HepG2 (cell line): ENCODE data around the gene SLC23A3. TPM values are rescaled to one million over a fixed set of nuclear protein-coding genes. Genes with fewer than 3 reads are reported as not detected.

Source experiments
- ATF7-NPFF ChIP-seq: sonication (generic); formaldehyde crosslinking; IDR thresholded peaks from 2 replicates; pipeline ENCODE4 v1.8.1; 2023; ENCODE audit warnings: mild to moderate bottlenecking, low read depth, missing genetic modification reagents, moderate library complexity
- ONECUT2 ChIP-seq: sonication (generic); formaldehyde crosslinking; IDR thresholded peaks from 2 replicates; pipeline ENCODE4 v1.4.0; 2020; ENCODE audit warnings: missing genetic modification reagents
- RAD51 ChIP-seq: fragments of 450-650 bp; IDR thresholded peaks from 2 replicates; pipeline ENCODE4 v1.6.1; 2016; ENCODE audit warnings: borderline replicate concordance
- ZFP36L1 ChIP-seq: sonication (generic); formaldehyde crosslinking; IDR thresholded peaks from 2 replicates; pipeline ENCODE4 v1.8.0; 2022; ENCODE audit warnings: mild to moderate bottlenecking, missing genetic modification reagents, moderate library complexity
- ZFP82 ChIP-seq: sonication (generic); formaldehyde crosslinking; IDR thresholded peaks from 2 replicates; pipeline ENCODE4 v1.5.1; 2020; ENCODE audit warnings: mild to moderate bottlenecking, missing genetic modification reagents, borderline replicate concordance
- ZNF256 ChIP-seq: sonication (generic); formaldehyde crosslinking; conservative IDR thresholded peaks from 2 replicates; pipeline ENCODE4 v1.4.0; 2020; ENCODE audit warnings: missing genetic modification reagents
- ZNF703 ChIP-seq: sonication (generic); formaldehyde crosslinking; IDR thresholded peaks from 2 replicates; pipeline ENCODE4 v1.5.1; 2020; ENCODE audit warnings: missing genetic modification reagents, mild to moderate bottlenecking, moderate library complexity, borderline replicate concordance
- polyA plus RNA-seq, 8 experiments: library from polyadenylated mRNA; depleted of rRNA in 3 of 8; stranded (reverse) in 7 of 8; unstranded in 1 of 8; fragments of >200 nt; fragmentation: Illumina TruSeq in 4 of 8; extraction: Trizol in 4 of 8; gene quantifications; 2 replicates each; pipeline versions ENCODE4 v1.2.1 to v1.2.3, GENCODE V29; 2011 to 2016; ENCODE audit warnings: low read depth in 4 of 8, missing spikeins in 1 of 8, mixed read lengths in 1 of 8; ENCODE audit not compliant: insufficient read depth in 1 of 8
- total RNA-seq, 5 experiments: library from RNA; depleted of rRNA; stranded (reverse); fragments of >200 nt; fragmentation: Illumina TruSeq; extraction: Trizol; gene quantifications; 2 replicates each; pipeline ENCODE4 v1.2.3, GENCODE V29; 2016; ENCODE audit warnings: low read depth in 1 of 5
- TF ChIP-seq, protein P1 (sequence below): sonication (generic); formaldehyde crosslinking; IDR thresholded peaks from 2 replicates; pipeline ENCODE4 v1.4.0; 2020; ENCODE audit warnings: mild to moderate bottlenecking, missing genetic modification reagents, borderline replicate concordance
- TF ChIP-seq, protein P2 (sequence below): sonication (generic); formaldehyde crosslinking; IDR thresholded peaks from 2 replicates; pipeline ENCODE4 v1.4.0; 2020; ENCODE audit warnings: missing genetic modification reagents
- TF ChIP-seq, protein P3 (sequence below): sonication (generic); formaldehyde crosslinking; IDR thresholded peaks from 2 replicates; pipeline ENCODE4 v1.5.0; 2020; ENCODE audit warnings: mild to moderate bottlenecking, missing genetic modification reagents
- TF ChIP-seq, protein P4 (sequence below): sonication (generic); formaldehyde crosslinking; IDR thresholded peaks from 2 replicates; pipeline ENCODE4 v1.4.0; 2020; ENCODE audit warnings: missing genetic modification reagents
- TF ChIP-seq, protein P5 (sequence below): sonication (generic); formaldehyde crosslinking; IDR thresholded peaks from 2 replicates; pipeline ENCODE4 v1.8.1; 2023; ENCODE audit warnings: missing genetic modification reagents, inconsistent platforms, borderline replicate concordance
- TF ChIP-seq, protein P6 (sequence below): sonication (generic); formaldehyde crosslinking; IDR thresholded peaks from 2 replicates; pipeline ENCODE4 v1.4.0; 2020; ENCODE audit warnings: missing genetic modification reagents, borderline replicate concordance

SLC23A3 gene
- total and polyA plus RNA-seq, 2 of the 13 experiments (the other 11 are each of a cell fraction or from before 2014, with no cell fraction given): 0.38 to 0.78 TPM

DNA sequence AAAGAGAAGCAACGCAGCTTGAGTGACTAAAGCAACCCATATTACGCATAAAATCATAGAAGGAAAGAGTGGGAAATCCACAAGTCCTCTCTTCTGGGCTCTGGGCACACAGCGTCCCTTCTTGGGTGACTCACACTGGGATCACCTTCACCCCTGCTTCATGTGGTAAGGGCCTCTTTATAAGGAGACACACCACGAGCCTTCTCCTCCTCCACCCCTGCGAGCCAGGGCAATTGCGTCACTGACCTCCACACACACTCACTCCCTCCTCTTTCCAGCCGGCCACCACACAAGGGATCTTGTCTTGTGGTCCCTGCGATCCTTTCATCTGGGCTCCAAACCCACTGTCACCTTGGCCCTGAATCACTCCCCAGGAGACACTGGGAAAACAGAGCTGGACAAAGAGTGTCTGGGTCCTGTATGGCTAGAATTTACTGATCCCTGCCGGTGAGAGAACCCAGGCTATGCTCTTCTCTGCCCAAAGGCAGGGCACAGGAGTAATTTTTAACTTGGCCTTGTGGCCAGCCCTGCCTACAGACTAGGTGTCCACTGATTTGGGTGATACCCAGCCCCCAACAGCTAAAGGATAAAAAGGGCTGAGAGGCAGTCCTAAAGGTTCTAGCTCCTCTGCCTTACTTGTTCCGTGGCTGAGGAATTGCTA, 44.5 kb downstream of the SLC23A3 start (continued):
- TF ChIP-seq, protein P1, sequence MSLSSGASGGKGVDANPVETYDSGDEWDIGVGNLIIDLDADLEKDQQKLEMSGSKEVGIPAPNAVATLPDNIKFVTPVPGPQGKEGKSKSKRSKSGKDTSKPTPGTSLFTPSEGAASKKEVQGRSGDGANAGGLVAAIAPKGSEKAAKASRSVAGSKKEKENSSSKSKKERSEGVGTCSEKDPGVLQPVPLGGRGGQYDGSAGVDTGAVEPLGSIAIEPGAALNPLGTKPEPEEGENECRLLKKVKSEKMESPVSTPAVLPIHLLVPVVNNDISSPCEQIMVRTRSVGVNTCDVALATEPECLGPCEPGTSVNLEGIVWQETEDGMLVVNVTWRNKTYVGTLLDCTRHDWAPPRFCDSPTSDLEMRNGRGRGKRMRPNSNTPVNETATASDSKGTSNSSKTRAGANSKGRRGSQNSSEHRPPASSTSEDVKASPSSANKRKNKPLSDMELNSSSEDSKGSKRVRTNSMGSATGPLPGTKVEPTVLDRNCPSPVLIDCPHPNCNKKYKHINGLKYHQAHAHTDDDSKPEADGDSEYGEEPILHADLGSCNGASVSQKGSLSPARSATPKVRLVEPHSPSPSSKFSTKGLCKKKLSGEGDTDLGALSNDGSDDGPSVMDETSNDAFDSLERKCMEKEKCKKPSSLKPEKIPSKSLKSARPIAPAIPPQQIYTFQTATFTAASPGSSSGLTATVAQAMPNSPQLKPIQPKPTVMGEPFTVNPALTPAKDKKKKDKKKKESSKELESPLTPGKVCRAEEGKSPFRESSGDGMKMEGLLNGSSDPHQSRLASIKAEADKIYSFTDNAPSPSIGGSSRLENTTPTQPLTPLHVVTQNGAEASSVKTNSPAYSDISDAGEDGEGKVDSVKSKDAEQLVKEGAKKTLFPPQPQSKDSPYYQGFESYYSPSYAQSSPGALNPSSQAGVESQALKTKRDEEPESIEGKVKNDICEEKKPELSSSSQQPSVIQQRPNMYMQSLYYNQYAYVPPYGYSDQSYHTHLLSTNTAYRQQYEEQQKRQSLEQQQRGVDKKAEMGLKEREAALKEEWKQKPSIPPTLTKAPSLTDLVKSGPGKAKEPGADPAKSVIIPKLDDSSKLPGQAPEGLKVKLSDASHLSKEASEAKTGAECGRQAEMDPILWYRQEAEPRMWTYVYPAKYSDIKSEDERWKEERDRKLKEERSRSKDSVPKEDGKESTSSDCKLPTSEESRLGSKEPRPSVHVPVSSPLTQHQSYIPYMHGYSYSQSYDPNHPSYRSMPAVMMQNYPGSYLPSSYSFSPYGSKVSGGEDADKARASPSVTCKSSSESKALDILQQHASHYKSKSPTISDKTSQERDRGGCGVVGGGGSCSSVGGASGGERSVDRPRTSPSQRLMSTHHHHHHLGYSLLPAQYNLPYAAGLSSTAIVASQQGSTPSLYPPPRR (CRISPR knock-in tag): no peak
- TF ChIP-seq, protein P2, sequence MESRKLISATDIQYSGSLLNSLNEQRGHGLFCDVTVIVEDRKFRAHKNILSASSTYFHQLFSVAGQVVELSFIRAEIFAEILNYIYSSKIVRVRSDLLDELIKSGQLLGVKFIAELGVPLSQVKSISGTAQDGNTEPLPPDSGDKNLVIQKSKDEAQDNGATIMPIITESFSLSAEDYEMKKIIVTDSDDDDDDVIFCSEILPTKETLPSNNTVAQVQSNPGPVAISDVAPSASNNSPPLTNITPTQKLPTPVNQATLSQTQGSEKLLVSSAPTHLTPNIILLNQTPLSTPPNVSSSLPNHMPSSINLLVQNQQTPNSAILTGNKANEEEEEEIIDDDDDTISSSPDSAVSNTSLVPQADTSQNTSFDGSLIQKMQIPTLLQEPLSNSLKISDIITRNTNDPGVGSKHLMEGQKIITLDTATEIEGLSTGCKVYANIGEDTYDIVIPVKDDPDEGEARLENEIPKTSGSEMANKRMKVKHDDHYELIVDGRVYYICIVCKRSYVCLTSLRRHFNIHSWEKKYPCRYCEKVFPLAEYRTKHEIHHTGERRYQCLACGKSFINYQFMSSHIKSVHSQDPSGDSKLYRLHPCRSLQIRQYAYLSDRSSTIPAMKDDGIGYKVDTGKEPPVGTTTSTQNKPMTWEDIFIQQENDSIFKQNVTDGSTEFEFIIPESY (CRISPR knock-in tag): 0 out of 2 replicates have a peak, but pooled peaks have one; percentile 29
- TF ChIP-seq, protein P3, sequence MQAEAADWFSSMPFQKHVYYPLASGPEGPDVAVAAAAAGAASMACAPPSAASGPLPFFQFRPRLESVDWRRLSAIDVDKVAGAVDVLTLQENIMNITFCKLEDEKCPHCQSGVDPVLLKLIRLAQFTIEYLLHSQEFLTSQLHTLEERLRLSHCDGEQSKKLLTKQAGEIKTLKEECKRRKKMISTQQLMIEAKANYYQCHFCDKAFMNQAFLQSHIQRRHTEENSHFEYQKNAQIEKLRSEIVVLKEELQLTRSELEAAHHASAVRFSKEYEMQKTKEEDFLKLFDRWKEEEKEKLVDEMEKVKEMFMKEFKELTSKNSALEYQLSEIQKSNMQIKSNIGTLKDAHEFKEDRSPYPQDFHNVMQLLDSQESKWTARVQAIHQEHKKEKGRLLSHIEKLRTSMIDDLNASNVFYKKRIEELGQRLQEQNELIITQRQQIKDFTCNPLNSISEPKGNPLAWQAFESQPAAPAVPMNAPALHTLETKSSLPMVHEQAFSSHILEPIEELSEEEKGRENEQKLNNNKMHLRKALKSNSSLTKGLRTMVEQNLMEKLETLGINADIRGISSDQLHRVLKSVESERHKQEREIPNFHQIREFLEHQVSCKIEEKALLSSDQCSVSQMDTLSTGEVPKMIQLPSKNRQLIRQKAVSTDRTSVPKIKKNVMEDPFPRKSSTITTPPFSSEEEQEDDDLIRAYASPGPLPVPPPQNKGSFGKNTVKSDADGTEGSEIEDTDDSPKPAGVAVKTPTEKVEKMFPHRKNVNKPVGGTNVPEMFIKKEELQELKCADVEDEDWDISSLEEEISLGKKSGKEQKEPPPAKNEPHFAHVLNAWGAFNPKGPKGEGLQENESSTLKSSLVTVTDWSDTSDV (CRISPR knock-in tag): no peak
- TF ChIP-seq, protein P4, sequence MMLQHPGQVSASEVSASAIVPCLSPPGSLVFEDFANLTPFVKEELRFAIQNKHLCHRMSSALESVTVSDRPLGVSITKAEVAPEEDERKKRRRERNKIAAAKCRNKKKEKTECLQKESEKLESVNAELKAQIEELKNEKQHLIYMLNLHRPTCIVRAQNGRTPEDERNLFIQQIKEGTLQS (CRISPR knock-in tag): peak; percentile 79
- no peak for TF ChIP-seq ATF7-NPFF (CRISPR knock-in tag)
- TF ChIP-seq ONECUT2 (CRISPR knock-in tag): no peak
- no peak for TF ChIP-seq ZFP82
- TF ChIP-seq, protein P5, sequence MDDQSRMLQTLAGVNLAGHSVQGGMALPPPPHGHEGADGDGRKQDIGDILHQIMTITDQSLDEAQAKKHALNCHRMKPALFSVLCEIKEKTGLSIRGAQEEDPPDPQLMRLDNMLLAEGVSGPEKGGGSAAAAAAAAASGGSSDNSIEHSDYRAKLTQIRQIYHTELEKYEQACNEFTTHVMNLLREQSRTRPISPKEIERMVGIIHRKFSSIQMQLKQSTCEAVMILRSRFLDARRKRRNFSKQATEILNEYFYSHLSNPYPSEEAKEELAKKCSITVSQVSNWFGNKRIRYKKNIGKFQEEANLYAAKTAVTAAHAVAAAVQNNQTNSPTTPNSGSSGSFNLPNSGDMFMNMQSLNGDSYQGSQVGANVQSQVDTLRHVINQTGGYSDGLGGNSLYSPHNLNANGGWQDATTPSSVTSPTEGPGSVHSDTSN (CRISPR knock-in tag): no peak
- no peak for TF ChIP-seq RAD51
- TF ChIP-seq ZFP36L1 (CRISPR knock-in tag): no peak
- TF ChIP-seq ZNF703 (CRISPR knock-in tag): no peak
- TF ChIP-seq, protein P6, sequence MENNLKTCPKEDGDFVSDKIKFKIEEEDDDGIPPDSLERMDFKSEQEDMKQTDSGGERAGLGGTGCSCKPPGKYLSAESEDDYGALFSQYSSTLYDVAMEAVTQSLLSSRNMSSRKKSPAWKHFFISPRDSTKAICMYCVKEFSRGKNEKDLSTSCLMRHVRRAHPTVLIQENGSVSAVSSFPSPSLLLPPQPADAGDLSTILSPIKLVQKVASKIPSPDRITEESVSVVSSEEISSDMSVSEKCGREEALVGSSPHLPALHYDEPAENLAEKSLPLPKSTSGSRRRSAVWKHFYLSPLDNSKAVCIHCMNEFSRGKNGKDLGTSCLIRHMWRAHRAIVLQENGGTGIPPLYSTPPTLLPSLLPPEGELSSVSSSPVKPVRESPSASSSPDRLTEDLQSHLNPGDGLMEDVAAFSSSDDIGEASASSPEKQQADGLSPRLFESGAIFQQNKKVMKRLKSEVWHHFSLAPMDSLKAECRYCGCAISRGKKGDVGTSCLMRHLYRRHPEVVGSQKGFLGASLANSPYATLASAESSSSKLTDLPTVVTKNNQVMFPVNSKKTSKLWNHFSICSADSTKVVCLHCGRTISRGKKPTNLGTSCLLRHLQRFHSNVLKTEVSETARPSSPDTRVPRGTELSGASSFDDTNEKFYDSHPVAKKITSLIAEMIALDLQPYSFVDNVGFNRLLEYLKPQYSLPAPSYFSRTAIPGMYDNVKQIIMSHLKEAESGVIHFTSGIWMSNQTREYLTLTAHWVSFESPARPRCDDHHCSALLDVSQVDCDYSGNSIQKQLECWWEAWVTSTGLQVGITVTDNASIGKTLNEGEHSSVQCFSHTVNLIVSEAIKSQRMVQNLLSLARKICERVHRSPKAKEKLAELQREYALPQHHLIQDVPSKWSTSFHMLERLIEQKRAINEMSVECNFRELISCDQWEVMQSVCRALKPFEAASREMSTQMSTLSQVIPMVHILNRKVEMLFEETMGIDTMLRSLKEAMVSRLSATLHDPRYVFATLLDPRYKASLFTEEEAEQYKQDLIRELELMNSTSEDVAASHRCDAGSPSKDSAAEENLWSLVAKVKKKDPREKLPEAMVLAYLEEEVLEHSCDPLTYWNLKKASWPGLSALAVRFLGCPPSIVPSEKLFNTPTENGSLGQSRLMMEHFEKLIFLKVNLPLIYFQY (CRISPR knock-in tag): no peak
- TF ChIP-seq ZNF256 (CRISPR knock-in tag): no peak
